Activated T-cell treated with anti-CD3 and anti-CD28 coated beads, Interleukin-2, amount 50 U/mL, for 72 hours (primary cell): Measurements from ENCODE around the gene HCN2. TPM values are rescaled to one million over a fixed set of nuclear protein-coding genes. Genes with fewer than 3 reads are reported as not detected.
"Not testable (repeated sequence)": the region's sequence is repeated elsewhere in the genome, so short reads cannot be mapped to it uniquely, and the experiment has no call there.

ENCODE experiments used
- ATAC-seq, 2 donors: fragments of 150-1000 bp; cut with Tn5 transposase; replicated peaks in 1 of 2; 2 replicates each; pipeline ENCODE4 v1.10.0; 2021; ENCODE audit warnings: moderate library complexity in 2 of 2, mild to moderate bottlenecking in 1 of 2
- DNase-seq, 2 donors: peaks; one replicate each; pipeline ENCODE4 v3.0.0; 2021 to 2022; ENCODE audit warnings: mixed read lengths in 1 of 2
- H3K27ac Mint-ChIP-seq: one replicate; pipeline ENCODE4 v1.8.0; 2022; ENCODE audit warnings: mild to moderate bottlenecking, moderate library complexity, mixed read lengths
- H3K27me3 Mint-ChIP-seq: one replicate; pipeline ENCODE4 v1.8.0; 2022; ENCODE audit warnings: low read depth, mixed read lengths
- H3K36me3 Mint-ChIP-seq, 2 donors: one replicate each; pipeline ENCODE4 v1.8.0; 2022; ENCODE audit warnings: mixed read lengths in 2 of 2, mild to moderate bottlenecking in 1 of 2; ENCODE audit not compliant: insufficient read depth in 2 of 2
- H3K4me1 Mint-ChIP-seq: one replicate; pipeline ENCODE4 v1.8.0; 2022; ENCODE audit warnings: low read depth, mixed read lengths
- H3K4me3 Mint-ChIP-seq, 2 donors: one replicate each; pipeline ENCODE4 v1.8.0; 2022; ENCODE audit warnings: mild to moderate bottlenecking in 2 of 2, mixed read lengths in 2 of 2, moderate library complexity in 2 of 2
- H3K9me3 Mint-ChIP-seq, 2 donors: one replicate each; pipeline ENCODE4 v1.8.0; 2022; ENCODE audit warnings: mixed read lengths in 2 of 2
- total RNA-seq, 2 donors: library from RNA; stranded (reverse); gene quantifications; one replicate each; pipeline ENCODE4 v1.2.3, GENCODE V29; 2022

The HCN2 gene
- total RNA-seq, 2 donors from 2014 or later = 0.81 to 1.1 TPM

GRCh38 chr19:618247-618619, 28.6 kb downstream of the HCN2 start:
- peaks cover 0 to 3% of the 10 kb centered on the region in 2 donors for H3K36me3 Mint-ChIP-seq
- no peak overlapping the region for H3K27ac Mint-ChIP-seq
- no peaks in the 10 kb centered on the region for H3K4me1 Mint-ChIP-seq
- H3K9me3 Mint-ChIP-seq = no peaks in the 10 kb centered on the region
- no peak for ATAC-seq
- H3K4me3 Mint-ChIP-seq = no peak overlapping the region
- no peak for DNase-seq
- H3K27me3 Mint-ChIP-seq = no peaks in the 10 kb centered on the region

GRCh38 chr19:618674-619285, 29.1 kb downstream of the HCN2 start:
- no peaks in the 10 kb centered on the region for H3K27me3 Mint-ChIP-seq
- H3K4me1 Mint-ChIP-seq = no peaks in the 10 kb centered on the region
- no peaks in the 10 kb centered on the region for H3K9me3 Mint-ChIP-seq
- H3K36me3 Mint-ChIP-seq = peaks cover 0 to 3% of the 10 kb centered on the region in 2 donors
- H3K27ac Mint-ChIP-seq = no peak overlapping the region
- H3K4me3 Mint-ChIP-seq = no peak overlapping the region
- ATAC-seq (no peak), DNase-seq (no peak)

DNA sequence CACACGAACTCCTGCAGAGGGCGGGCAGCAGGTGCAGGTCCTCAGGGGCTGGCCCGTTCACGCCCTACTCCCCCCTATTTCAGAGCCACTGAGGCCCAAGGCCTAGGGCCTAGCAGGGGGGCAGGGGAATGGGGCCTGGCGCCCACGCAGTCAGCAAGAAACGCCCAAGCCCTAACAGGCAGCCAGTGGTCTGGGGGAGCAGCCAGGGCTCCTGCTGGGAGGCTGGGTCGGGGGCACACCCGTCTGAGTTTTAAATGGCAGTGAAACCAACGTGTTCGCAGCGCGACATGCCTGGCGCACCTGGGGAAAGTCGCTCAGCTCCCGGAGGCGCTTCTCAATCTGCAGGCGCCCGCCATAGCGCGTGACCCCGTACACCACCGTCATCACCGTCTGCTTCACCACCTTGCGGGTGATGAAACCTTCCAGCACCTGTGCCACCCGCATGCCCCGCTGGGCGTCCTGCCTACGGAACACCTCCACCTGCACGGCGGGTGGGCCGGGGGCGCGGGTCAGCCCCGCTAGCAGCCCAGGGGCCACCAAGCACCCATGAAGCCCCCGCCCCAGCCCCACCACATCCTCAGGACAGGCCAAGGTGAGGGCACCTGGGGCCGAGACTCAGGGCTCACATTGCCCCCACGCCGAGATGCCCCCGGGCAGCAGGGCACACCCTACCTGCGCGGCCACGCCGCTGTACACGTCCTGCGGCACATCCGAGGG, 29.8 kb downstream of the HCN2 start:
- Mint-ChIP-seq H3K27ac (no peak overlapping the region), H3K9me3 (no peaks in the 10 kb centered on the region), H3K4me3 (no peak overlapping the region), H3K36me3 (peaks cover 0 to 3% of the 10 kb centered on the region in 2 donors), H3K4me1 (no peaks in the 10 kb centered on the region), H3K27me3 (no peaks in the 10 kb centered on the region)
- DNase-seq = no peak
- no peak for ATAC-seq

DNA sequence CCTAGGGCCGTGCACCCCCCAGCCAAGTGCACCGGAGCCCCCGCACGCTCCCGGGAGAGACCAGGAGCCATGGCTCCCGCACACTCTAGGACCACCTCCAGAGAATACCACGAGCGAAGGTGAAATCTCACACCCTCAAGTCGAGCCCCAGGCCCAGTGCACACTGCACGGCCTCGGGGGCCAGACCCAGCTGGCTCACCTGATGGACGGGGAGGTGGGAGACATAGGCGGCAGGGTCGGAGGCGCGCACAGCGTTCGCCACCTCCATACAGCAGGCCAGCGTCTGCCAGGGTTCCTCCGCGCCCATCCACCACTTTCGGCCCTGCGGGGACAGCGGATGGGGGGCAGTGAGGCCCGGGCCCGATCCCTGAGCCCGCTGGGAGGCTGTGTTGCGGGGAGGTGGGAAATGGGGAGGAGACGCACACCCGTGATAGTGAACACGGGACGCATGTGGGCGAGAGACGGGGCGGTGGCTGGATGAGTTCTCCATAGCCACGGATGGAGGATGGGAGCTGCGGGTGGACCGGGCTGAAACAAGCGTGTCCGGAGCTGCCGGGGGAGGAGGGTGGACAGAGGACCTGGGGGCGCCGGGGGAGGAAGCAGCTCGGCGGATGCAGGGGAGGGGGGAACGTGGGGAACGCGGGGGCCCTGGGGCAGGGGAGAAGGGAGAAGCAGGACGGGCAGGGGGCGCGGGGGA, 30.6 kb downstream of the HCN2 start:
- no peak overlapping the region for H3K27ac Mint-ChIP-seq
- H3K4me1 Mint-ChIP-seq = no peaks in the 10 kb centered on the region
- H3K36me3 Mint-ChIP-seq = peaks cover 0 to 3% of the 10 kb centered on the region in 2 donors

GRCh38 chr19:621191-621590, 31.5 kb downstream of the HCN2 start:
- H3K36me3 Mint-ChIP-seq, H3K4me1 Mint-ChIP-seq, H3K4me3 Mint-ChIP-seq, H3K27me3 Mint-ChIP-seq, DNase-seq, H3K27ac Mint-ChIP-seq, ATAC-seq, H3K9me3 Mint-ChIP-seq: not testable (repeated sequence)

More for the DNA sequence above, 30.6 kb downstream of the HCN2 start:
- no peak overlapping the region for H3K4me3 Mint-ChIP-seq
- no peaks in the 10 kb centered on the region for H3K9me3 Mint-ChIP-seq
- no peaks in the 10 kb centered on the region for H3K27me3 Mint-ChIP-seq
- ATAC-seq (no peak), DNase-seq (no peak)

DNA sequence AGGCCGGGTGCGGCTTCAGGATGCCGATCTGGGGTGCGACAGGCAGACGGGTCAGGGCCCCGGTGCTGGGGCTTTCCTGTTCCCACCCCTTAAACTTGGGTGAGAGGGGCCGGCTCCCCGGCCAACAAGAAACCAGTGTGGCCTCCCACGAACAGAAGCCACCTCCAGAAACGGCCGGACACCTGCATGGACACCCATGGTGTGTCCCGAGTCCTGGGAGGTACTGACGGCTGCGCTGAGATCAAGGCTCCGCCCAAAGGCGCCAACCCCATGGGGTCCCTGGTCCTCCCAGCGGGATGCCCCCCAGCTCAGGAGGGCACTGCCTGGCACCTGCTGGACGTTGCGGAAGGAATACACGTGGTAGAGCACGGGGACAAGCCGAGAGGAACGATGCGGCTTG, 32.1 kb downstream of the HCN2 start:
- H3K9me3 Mint-ChIP-seq = no peaks in the 10 kb centered on the region
- no peak for ATAC-seq
- no peak for DNase-seq
- no peaks in the 10 kb centered on the region for H3K4me1 Mint-ChIP-seq
- no peak overlapping the region for H3K27ac Mint-ChIP-seq
- H3K4me3 Mint-ChIP-seq = no peak overlapping the region
- H3K36me3 Mint-ChIP-seq = peaks cover under 1 to 4% of the 10 kb centered on the region in 2 donors
- no peaks in the 10 kb centered on the region for H3K27me3 Mint-ChIP-seq

GRCh38 chr19:622666-623065, 33.0 kb downstream of the HCN2 start:
- peaks cover 1 to 5% of the 10 kb centered on the region in 2 donors for H3K36me3 Mint-ChIP-seq
- H3K4me3 Mint-ChIP-seq = no peak overlapping the region
- DNase-seq (no peak), ATAC-seq (no peak)
- no peak overlapping the region for H3K27ac Mint-ChIP-seq
- H3K9me3 Mint-ChIP-seq = no peaks in the 10 kb centered on the region
- H3K27me3 Mint-ChIP-seq = no peaks in the 10 kb centered on the region
- no peaks in the 10 kb centered on the region for H3K4me1 Mint-ChIP-seq

GRCh38 chr19:623175-623916, 33.7 kb downstream of the HCN2 start:
- Mint-ChIP-seq H3K4me3 (no peak overlapping the region), H3K9me3 (no peaks in the 10 kb centered on the region), H3K27me3 (no peaks in the 10 kb centered on the region), H3K36me3 (peaks cover 1 to 5% of the 10 kb centered on the region in 2 donors), H3K4me1 (no peaks in the 10 kb centered on the region), H3K27ac (no peak overlapping the region)
- DNase-seq = no peak
- no peak for ATAC-seq

DNA sequence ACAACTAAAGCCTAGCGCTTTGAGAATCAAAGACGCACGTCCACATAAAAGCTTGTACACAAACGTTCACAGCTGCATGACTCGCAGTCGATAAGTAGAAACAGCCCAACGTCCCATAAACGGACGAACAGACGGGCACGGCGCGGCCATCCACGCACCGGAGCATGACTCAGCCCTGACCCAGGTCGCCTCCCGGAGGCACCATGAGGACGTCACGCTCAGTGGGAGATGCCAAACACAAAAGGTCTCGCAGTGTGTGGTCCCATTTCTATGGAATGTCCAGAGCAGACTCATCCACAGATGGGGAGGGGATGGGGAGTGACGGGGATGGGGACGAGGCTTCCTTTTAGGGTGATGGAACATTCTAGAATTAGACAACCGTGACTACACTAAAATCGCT, 34.3 kb downstream of the HCN2 start:
- ATAC-seq (no peak), DNase-seq (no peak)
- no peak overlapping the region for H3K27ac Mint-ChIP-seq
- no peaks in the 10 kb centered on the region for H3K9me3 Mint-ChIP-seq
- H3K36me3 Mint-ChIP-seq = peaks cover 1 to 7% of the 10 kb centered on the region in 2 donors
- H3K4me1 Mint-ChIP-seq = no peaks in the 10 kb centered on the region
- no peak overlapping the region for H3K4me3 Mint-ChIP-seq
- no peaks in the 10 kb centered on the region for H3K27me3 Mint-ChIP-seq

DNA sequence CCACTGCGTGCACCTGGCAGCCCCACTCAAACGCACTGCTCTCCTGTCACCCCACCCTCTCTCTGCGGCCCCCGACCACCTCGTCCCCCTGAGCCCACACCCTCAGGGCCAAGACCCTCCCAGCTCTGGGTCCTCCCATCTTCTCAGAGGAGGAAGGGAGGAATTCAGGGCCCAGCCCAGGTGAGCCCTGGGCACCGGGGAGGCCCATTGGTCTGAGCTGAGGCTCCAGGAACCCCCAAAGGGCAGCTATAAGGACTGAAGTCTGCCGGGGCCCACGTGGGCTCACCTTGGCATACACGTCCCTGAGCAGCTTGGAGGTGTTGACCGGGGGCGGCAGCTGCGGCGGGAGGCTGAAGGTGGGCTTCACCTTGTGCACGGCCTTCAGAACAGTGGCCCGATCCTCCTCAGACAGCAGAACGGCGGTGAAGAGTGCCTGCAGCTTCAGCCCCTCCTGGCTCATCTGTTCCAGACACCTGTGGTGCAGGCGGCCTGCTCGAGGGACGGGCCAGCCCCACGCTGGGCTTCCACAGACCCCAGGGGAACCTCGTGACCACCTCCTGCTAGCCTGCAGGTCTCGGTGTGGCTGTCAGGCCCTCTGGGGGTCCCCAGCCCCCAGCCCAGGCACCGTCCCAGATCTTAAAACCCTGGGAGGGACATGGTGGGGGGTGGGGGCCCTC, 34.9 kb downstream of the HCN2 start:
- H3K9me3 Mint-ChIP-seq = no peaks in the 10 kb centered on the region
- no peak overlapping the region for H3K4me3 Mint-ChIP-seq
- ATAC-seq (no peak), DNase-seq (no peak)
- H3K27ac Mint-ChIP-seq = no peak overlapping the region
- H3K4me1 Mint-ChIP-seq = no peaks in the 10 kb centered on the region
- no peaks in the 10 kb centered on the region for H3K27me3 Mint-ChIP-seq
- peaks cover 1 to 6% of the 10 kb centered on the region in 2 donors for H3K36me3 Mint-ChIP-seq

GRCh38 chr19:625257-625656, 35.6 kb downstream of the HCN2 start:
- ATAC-seq (no peak), DNase-seq (no peak)
- Mint-ChIP-seq H3K27me3 (no peaks in the 10 kb centered on the region), H3K36me3 (peaks cover 1 to 8% of the 10 kb centered on the region in 2 donors), H3K4me3 (no peak overlapping the region), H3K4me1 (no peaks in the 10 kb centered on the region), H3K27ac (no peak overlapping the region), H3K9me3 (no peaks in the 10 kb centered on the region)

DNA sequence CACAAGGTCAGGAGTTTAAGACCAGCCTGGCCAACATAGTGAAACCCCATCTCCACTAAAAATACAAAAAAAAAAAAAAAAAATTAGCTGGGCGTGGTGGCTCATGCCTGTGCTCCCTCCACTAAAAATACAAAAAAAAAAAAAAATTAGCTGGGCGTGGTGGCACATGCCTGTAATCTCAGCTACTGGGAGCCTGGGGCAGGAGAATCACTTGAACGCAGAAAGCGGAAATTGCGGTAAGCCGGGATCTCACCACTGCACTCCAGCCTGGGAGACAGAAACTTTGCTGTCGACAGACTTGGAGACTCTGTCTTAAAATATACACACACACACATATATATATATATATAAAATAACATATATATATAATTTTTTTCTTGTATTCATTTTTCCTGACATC, 36.9 kb downstream of the HCN2 start:
- ATAC-seq = not testable (repeated sequence)
- H3K36me3 Mint-ChIP-seq = peaks cover 1 to 12% of the 10 kb centered on the region in 2 donors

More for the DNA sequence above, 36.9 kb downstream of the HCN2 start:
- not testable (repeated sequence) for H3K9me3 Mint-ChIP-seq, H3K4me1 Mint-ChIP-seq, H3K27me3 Mint-ChIP-seq, H3K4me3 Mint-ChIP-seq, DNase-seq, H3K27ac Mint-ChIP-seq
